WTC11 (cell line): ENCODE measurements around the gene SLC22A7. TPM values are rescaled to one million over a fixed set of nuclear protein-coding genes. Genes with fewer than 3 reads are reported as not detected.

ENCODE experiments used
- ATAC-seq: fragments of 200-7000 bp; cut with Tn5 transposase; 2 replicates; pipeline ENCODE4 v1.10.0; 2021; ENCODE audit warnings: mild to moderate bottlenecking, moderate library complexity
- CTCF ChIA-PET: fragments of 300-600 bp; sonication (Branson Sonifier 250); formaldehyde crosslinking; loops from one replicate; lab custom pipeline; 2021; ENCODE audit warnings: antibody characterized with exemption; lab: Charles Lee
- POLR2A ChIA-PET: fragments of 350-600 bp; sonication (Branson Sonifier 250); formaldehyde crosslinking; loops from one replicate; lab custom pipeline; 2021; ENCODE audit warnings: antibody characterized with exemption; lab: Charles Lee
- DNase-seq: peaks from one replicate; pipeline ENCODE4 v3.0.0; 2021; ENCODE audit warnings: low spot score
- H3K27ac Mint-ChIP-seq: 2 replicates; pipeline ENCODE4 v1.8.0; 2021; ENCODE audit warnings: mixed read lengths
- H3K27me3 Mint-ChIP-seq: 2 replicates; pipeline ENCODE4 v1.8.0; 2021; ENCODE audit warnings: low read depth, mild to moderate bottlenecking, moderate library complexity, mixed read lengths
- H3K36me3 Mint-ChIP-seq: 2 replicates; pipeline ENCODE4 v1.8.0; 2021; ENCODE audit warnings: mixed read lengths
- H3K4me1 Mint-ChIP-seq: 2 replicates; pipeline ENCODE4 v1.8.0; 2022; ENCODE audit warnings: mixed read lengths
- H3K4me3 Mint-ChIP-seq: 2 replicates; pipeline ENCODE4 v1.8.0; 2021; ENCODE audit warnings: mild to moderate bottlenecking, moderate library complexity, mixed read lengths
- H3K9me3 Mint-ChIP-seq: 2 replicates; pipeline ENCODE4 v1.8.0; 2021; ENCODE audit warnings: mixed read lengths
- ATF1 ChIP-seq: sonication (generic); formaldehyde crosslinking; IDR thresholded peaks from 2 replicates; pipeline ENCODE4 v1.8.1; 2023; ENCODE audit warnings: mild to moderate bottlenecking, moderate library complexity, missing genetic modification reagents
- CBFB ChIP-seq: sonication (generic); formaldehyde crosslinking; IDR thresholded peaks from 2 replicates; pipeline ENCODE4 v1.8.1; 2022; ENCODE audit warnings: mild to moderate bottlenecking, low read depth, missing genetic modification reagents
- CREB1 ChIP-seq: sonication (generic); formaldehyde crosslinking; IDR thresholded peaks from 2 replicates; pipeline ENCODE4 v1.8.0; 2023; ENCODE audit warnings: mild to moderate bottlenecking, missing genetic modification reagents
- E2F4 ChIP-seq: sonication (generic); formaldehyde crosslinking; IDR thresholded peaks from 2 replicates; pipeline ENCODE4 v1.8.1; 2022; ENCODE audit warnings: low read depth, mild to moderate bottlenecking, moderate library complexity, missing genetic modification reagents, borderline replicate concordance
- GABPB1 ChIP-seq: sonication (generic); formaldehyde crosslinking; IDR thresholded peaks from 2 replicates; pipeline ENCODE4 v1.8.1; 2023; ENCODE audit warnings: mild to moderate bottlenecking, missing genetic modification reagents
- IRF2 ChIP-seq: sonication (generic); formaldehyde crosslinking; IDR thresholded peaks from 2 replicates; pipeline ENCODE4 v1.8.0; 2022; ENCODE audit warnings: low read depth, missing genetic modification reagents, borderline replicate concordance
- NR2C2 ChIP-seq: sonication (generic); formaldehyde crosslinking; IDR thresholded peaks from 2 replicates; pipeline ENCODE4 v1.8.0; 2022; ENCODE audit warnings: mild to moderate bottlenecking, missing genetic modification reagents
- NR3C1 ChIP-seq: sonication (generic); formaldehyde crosslinking; conservative IDR thresholded peaks from 2 replicates; pipeline ENCODE4 v1.8.1; 2023; ENCODE audit warnings: low read depth, mild to moderate bottlenecking, missing genetic modification reagents
- OVOL2 ChIP-seq: fragments of 250-450 bp; sonication (Bioruptor Pico); IDR thresholded peaks from 2 replicates; pipeline ENCODE4 v1.9.0; 2021; ENCODE audit warnings: mild to moderate bottlenecking, borderline replicate concordance
- TEAD4 ChIP-seq: sonication (generic); formaldehyde crosslinking; IDR thresholded peaks from 2 replicates; pipeline ENCODE4 v1.8.0; 2022; ENCODE audit warnings: mild to moderate bottlenecking, missing genetic modification reagents
- ZNF281 ChIP-seq: sonication (generic); formaldehyde crosslinking; IDR thresholded peaks from 2 replicates; pipeline ENCODE4 v1.8.0; 2023; ENCODE audit warnings: mild to moderate bottlenecking, missing genetic modification reagents
- ZNF416 ChIP-seq: fragments of 250-450 bp; sonication (Bioruptor Pico); IDR thresholded peaks from 2 replicates; pipeline ENCODE4 v1.9.0; 2021; ENCODE audit warnings: mild to moderate bottlenecking, inconsistent platforms
- ZNF423 ChIP-seq: fragments of 250-450 bp; sonication (Bioruptor Pico); IDR thresholded peaks from 2 replicates; pipeline ENCODE4 v2.1.2; 2022; ENCODE audit warnings: mild to moderate bottlenecking, moderate library complexity
- total RNA-seq: library from RNA; stranded (reverse); gene quantifications from 3 replicates; pipeline ENCODE4 v1.2.3, GENCODE V29; 2021
- TF ChIP-seq, protein P1 (sequence below): fragments of 250-450 bp; sonication (Bioruptor Pico); IDR thresholded peaks from 2 replicates; pipeline ENCODE4 v1.9.0; 2021; ENCODE audit warnings: mild to moderate bottlenecking, borderline replicate concordance
- TF ChIP-seq, protein P2 (sequence below): fragments of 250-450 bp; sonication (Bioruptor Pico); IDR thresholded peaks from 2 replicates; pipeline ENCODE4 v2.1.2; 2022; ENCODE audit warnings: mild to moderate bottlenecking, moderate library complexity

SLC22A7 gene
- total RNA-seq, 1 experiment from 2014 or later: not detected

DNA sequence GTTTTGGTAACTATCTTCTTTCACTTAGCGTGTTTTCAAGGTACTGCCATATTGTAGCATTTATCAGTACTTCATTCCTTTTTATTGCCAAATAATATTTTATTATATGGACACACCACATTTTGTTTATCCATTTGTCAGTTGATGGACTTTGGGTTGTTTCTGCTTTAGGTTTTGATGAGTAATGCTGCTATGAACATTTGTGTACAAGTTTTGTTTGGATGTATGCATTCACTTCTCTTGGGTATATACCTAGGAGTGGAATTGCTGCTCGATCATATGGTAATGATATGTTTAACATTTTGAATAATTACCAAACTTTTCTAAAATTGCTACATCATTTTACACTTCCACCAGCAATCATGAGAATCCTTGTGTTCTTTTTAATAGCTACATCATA lies 6.4 kb upstream of the SLC22A7 start (continued):
- TF ChIP-seq, protein P1, sequence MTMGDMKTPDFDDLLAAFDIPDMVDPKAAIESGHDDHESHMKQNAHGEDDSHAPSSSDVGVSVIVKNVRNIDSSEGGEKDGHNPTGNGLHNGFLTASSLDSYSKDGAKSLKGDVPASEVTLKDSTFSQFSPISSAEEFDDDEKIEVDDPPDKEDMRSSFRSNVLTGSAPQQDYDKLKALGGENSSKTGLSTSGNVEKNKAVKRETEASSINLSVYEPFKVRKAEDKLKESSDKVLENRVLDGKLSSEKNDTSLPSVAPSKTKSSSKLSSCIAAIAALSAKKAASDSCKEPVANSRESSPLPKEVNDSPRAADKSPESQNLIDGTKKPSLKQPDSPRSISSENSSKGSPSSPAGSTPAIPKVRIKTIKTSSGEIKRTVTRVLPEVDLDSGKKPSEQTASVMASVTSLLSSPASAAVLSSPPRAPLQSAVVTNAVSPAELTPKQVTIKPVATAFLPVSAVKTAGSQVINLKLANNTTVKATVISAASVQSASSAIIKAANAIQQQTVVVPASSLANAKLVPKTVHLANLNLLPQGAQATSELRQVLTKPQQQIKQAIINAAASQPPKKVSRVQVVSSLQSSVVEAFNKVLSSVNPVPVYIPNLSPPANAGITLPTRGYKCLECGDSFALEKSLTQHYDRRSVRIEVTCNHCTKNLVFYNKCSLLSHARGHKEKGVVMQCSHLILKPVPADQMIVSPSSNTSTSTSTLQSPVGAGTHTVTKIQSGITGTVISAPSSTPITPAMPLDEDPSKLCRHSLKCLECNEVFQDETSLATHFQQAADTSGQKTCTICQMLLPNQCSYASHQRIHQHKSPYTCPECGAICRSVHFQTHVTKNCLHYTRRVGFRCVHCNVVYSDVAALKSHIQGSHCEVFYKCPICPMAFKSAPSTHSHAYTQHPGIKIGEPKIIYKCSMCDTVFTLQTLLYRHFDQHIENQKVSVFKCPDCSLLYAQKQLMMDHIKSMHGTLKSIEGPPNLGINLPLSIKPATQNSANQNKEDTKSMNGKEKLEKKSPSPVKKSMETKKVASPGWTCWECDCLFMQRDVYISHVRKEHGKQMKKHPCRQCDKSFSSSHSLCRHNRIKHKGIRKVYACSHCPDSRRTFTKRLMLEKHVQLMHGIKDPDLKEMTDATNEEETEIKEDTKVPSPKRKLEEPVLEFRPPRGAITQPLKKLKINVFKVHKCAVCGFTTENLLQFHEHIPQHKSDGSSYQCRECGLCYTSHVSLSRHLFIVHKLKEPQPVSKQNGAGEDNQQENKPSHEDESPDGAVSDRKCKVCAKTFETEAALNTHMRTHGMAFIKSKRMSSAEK (CRISPR knock-in tag): no peak

- H3K4me1 Mint-ChIP-seq: peaks cover 7% of the 10 kb centered on the region
- ChIA-PET CTCF (interaction anchor here (0.7 to 1.3 kb wide), 4 partner anchors 14 to 1096 kb away, joined by 3 read pairs; partner anchors contain the start of gene DNPH1), POLR2A (interaction anchor here (0.7 kb wide), 1 partner anchor 63 kb away, joined by 3 read pairs; no protein-coding TSS in a partner anchor)
- ATAC-seq: no peak
- H3K27me3 Mint-ChIP-seq: peaks cover 9% of the 10 kb centered on the region
- no peaks in the 10 kb centered on the region for H3K9me3 Mint-ChIP-seq
- TF ChIP-seq, protein P2, sequence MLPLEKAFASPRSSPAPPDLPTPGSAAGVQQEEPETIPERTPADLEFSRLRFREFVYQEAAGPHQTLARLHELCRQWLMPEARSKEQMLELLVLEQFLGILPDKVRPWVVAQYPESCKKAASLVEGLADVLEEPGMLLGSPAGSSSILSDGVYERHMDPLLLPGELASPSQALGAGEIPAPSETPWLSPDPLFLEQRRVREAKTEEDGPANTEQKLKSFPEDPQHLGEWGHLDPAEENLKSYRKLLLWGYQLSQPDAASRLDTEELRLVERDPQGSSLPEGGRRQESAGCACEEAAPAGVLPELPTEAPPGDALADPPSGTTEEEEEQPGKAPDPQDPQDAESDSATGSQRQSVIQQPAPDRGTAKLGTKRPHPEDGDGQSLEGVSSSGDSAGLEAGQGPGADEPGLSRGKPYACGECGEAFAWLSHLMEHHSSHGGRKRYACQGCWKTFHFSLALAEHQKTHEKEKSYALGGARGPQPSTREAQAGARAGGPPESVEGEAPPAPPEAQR (CRISPR knock-in tag): no peak
- TF ChIP-seq NR2C2 (no peak), ZNF416 (CRISPR knock-in tag) (no peak), NR3C1 (no peak), ATF1 (CRISPR knock-in tag) (no peak), ZNF423 (CRISPR knock-in tag) (no peak), GABPB1 (CRISPR knock-in tag) (no peak), CREB1 (CRISPR knock-in tag) (no peak), CBFB (CRISPR knock-in tag) (no peak), E2F4 (CRISPR knock-in tag) (no peak), OVOL2 (CRISPR knock-in tag) (no peak), IRF2 (CRISPR knock-in tag) (no peak), TEAD4 (CRISPR knock-in tag) (no peak), ZNF281 (CRISPR knock-in tag) (no peak)
- H3K4me3 Mint-ChIP-seq: no peak overlapping the region
- no peak for DNase-seq
- no peak overlapping the region for H3K27ac Mint-ChIP-seq
- H3K36me3 Mint-ChIP-seq: no peaks in the 10 kb centered on the region
Observed at GRCh38 chr6:43292341-43292740, 5.7 kb upstream of the SLC22A7 start.
